ENCODE data around the gene CC2D1B. TPM values are rescaled to one million over a fixed set of nuclear protein-coding genes. Genes with fewer than 3 reads are reported as not detected.

Gene CC2D1B
- polyA plus RNA-seq, 1 donor from 2014 or later = 20.1 TPM

DNA sequence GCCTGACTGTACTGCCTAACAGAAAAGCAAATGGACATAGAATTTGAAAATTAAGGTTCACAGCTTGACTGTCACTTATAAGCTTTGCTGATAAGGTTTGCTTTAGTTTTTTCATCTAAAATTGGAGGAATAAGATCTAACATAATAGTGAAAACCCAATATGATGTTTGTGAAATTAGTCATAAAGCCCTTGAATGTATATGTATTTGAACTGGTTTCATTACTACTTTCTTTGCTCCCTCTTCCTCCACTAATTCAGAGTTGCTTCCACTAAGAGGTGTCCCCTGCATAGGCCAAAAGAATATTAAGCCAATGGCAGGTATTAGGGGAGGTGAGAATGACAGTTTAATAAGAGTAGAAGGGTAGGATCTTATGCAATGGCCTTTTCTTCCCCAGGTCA lies 48.9 kb upstream of the CC2D1B start:
- Histone ChIP-seq H3K27me3 (ENCODE audit: insufficient read depth, low read depth, low read length) (no peaks in the 10 kb centered on the region), H3F3A (ENCODE audit: insufficient read depth, low read length, poor library complexity, severe bottlenecking) (no peaks in the 10 kb centered on the region), H3K4me3 (ENCODE audit: low read length) (no peak overlapping the region), H3K27ac (ENCODE audit: low read length) (no peak overlapping the region), H3K79me2 (replicated peaks; ENCODE audit: insufficient read depth, low read length) (no peaks in the 10 kb centered on the region), H3K9me2 (ENCODE audit: insufficient read depth, low read length) (no peaks in the 10 kb centered on the region), H3K4me2 (ENCODE audit: low read length) (no peak overlapping the region), H2AFZ (ENCODE audit: low read depth, low read length) (no peak overlapping the region), H4K20me1 (ENCODE audit: insufficient read depth) (no peaks in the 10 kb centered on the region), H3K9ac (ENCODE audit: low read length) (no peak overlapping the region), H3K36me3 (ENCODE audit: insufficient read depth, low read length) (peaks cover 9% of the 10 kb centered on the region), H3K9me3 (ENCODE audit: low read length) (no peaks in the 10 kb centered on the region)
- TF ChIP-seq, protein P1, sequence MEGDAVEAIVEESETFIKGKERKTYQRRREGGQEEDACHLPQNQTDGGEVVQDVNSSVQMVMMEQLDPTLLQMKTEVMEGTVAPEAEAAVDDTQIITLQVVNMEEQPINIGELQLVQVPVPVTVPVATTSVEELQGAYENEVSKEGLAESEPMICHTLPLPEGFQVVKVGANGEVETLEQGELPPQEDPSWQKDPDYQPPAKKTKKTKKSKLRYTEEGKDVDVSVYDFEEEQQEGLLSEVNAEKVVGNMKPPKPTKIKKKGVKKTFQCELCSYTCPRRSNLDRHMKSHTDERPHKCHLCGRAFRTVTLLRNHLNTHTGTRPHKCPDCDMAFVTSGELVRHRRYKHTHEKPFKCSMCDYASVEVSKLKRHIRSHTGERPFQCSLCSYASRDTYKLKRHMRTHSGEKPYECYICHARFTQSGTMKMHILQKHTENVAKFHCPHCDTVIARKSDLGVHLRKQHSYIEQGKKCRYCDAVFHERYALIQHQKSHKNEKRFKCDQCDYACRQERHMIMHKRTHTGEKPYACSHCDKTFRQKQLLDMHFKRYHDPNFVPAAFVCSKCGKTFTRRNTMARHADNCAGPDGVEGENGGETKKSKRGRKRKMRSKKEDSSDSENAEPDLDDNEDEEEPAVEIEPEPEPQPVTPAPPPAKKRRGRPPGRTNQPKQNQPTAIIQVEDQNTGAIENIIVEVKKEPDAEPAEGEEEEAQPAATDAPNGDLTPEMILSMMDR (IDR thresholded peaks at IDR 0.05; ENCODE audit: poor library complexity, severe bottlenecking) = no peak
- no peak for TF ChIP-seq POLR2AphosphoS5 (IDR thresholded peaks at IDR 0.05)
- no peak for TF ChIP-seq TAF1 (IDR thresholded peaks at IDR 0.05; ENCODE audit: low read depth)
- TF ChIP-seq MXI1 (conservative IDR thresholded peaks at IDR 0.05; ENCODE audit: poor library complexity, severe bottlenecking) = no peak
- TF ChIP-seq, protein P2, sequence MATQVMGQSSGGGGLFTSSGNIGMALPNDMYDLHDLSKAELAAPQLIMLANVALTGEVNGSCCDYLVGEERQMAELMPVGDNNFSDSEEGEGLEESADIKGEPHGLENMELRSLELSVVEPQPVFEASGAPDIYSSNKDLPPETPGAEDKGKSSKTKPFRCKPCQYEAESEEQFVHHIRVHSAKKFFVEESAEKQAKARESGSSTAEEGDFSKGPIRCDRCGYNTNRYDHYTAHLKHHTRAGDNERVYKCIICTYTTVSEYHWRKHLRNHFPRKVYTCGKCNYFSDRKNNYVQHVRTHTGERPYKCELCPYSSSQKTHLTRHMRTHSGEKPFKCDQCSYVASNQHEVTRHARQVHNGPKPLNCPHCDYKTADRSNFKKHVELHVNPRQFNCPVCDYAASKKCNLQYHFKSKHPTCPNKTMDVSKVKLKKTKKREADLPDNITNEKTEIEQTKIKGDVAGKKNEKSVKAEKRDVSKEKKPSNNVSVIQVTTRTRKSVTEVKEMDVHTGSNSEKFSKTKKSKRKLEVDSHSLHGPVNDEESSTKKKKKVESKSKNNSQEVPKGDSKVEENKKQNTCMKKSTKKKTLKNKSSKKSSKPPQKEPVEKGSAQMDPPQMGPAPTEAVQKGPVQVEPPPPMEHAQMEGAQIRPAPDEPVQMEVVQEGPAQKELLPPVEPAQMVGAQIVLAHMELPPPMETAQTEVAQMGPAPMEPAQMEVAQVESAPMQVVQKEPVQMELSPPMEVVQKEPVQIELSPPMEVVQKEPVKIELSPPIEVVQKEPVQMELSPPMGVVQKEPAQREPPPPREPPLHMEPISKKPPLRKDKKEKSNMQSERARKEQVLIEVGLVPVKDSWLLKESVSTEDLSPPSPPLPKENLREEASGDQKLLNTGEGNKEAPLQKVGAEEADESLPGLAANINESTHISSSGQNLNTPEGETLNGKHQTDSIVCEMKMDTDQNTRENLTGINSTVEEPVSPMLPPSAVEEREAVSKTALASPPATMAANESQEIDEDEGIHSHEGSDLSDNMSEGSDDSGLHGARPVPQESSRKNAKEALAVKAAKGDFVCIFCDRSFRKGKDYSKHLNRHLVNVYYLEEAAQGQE (IDR thresholded peaks at IDR 0.05; ENCODE audit: borderline replicate concordance) = no peak
- TF ChIP-seq RAD21 (conservative IDR thresholded peaks at IDR 0.05) = no peak
- TF ChIP-seq SMC3 (conservative IDR thresholded peaks at IDR 0.05; ENCODE audit: poor library complexity) = no peak
- no peak for TF ChIP-seq EP300 (conservative IDR thresholded peaks at IDR 0.05; ENCODE audit: poor library complexity, severe bottlenecking)
- TF ChIP-seq EZH2 (IDR thresholded peaks at IDR 0.05; ENCODE audit: borderline replicate concordance, insufficient read depth, low read length, poor library complexity, severe bottlenecking) = no peak

DNA sequence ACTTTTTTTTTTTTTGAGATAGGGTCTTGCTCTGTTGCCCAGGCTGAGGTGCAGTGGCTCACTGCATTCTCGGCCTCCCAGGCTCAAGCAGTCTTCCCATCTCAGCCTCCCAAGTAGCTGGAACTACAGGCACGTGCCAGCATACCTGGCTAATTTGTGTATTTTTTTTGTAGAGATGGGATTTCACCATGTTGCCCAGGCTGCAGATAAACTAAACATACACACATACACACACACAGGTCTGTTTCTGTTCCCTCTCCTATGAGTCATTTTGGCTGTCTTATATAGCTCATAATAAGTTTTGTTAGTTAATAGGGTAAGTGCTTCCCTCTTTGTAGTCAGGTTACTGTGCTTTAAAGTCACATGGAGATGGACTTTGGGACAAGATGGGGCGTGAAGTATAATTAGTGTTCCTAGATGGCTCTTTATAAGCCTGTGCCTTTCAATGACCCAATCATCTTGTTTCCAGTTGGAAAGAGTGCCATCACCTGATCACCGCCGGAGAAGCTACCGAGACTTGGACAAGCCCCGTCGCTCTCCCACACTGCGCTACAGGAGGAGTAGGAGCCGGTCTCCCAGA lies 47.5 kb upstream of the CC2D1B start:
- Histone ChIP-seq H3K36me3 (ENCODE audit: insufficient read depth, low read length) (peaks cover 9% of the 10 kb centered on the region), H3K9ac (ENCODE audit: low read length) (no peak overlapping the region), H3K4me2 (ENCODE audit: low read length) (no peak overlapping the region), H3K9me2 (ENCODE audit: insufficient read depth, low read length) (no peaks in the 10 kb centered on the region), H3K4me3 (ENCODE audit: low read length) (no peak overlapping the region), H4K20me1 (ENCODE audit: insufficient read depth) (no peaks in the 10 kb centered on the region), H3K79me2 (replicated peaks; ENCODE audit: insufficient read depth, low read length) (no peaks in the 10 kb centered on the region), H3K27ac (ENCODE audit: low read length) (no peak overlapping the region), H2AFZ (ENCODE audit: low read depth, low read length) (no peak overlapping the region), H3K9me3 (ENCODE audit: low read length) (no peaks in the 10 kb centered on the region), H3F3A (ENCODE audit: insufficient read depth, low read length, poor library complexity, severe bottlenecking) (no peaks in the 10 kb centered on the region), H3K27me3 (ENCODE audit: insufficient read depth, low read depth, low read length) (no peaks in the 10 kb centered on the region)
- TF ChIP-seq RAD21 (conservative IDR thresholded peaks at IDR 0.05) (no peak), TAF1 (IDR thresholded peaks at IDR 0.05; ENCODE audit: low read depth) (no peak), POLR2AphosphoS5 (IDR thresholded peaks at IDR 0.05) (no peak)

Measured in neural cell (in vitro differentiated cells).